Esophagus squamous epithelium (tissue), 5 donors: ENCODE measurements around the gene PROSER2. TPM values are rescaled to one million over a fixed set of nuclear protein-coding genes. Genes with fewer than 3 reads are reported as not detected.

Experiments used
- DNase-seq: peaks from one replicate; lab custom pipeline; 2025; lab: John Stamatoyannopoulos, UW
- H3K27ac ChIP-seq, 4 donors: fragments of 200-600 bp; sonication (generic); one replicate each; pipeline ENCODE4 v1.5.1; 2016 to 2019; ENCODE audit warnings: mild to moderate bottlenecking in 1 of 4
- H3K27me3 ChIP-seq, 4 donors: fragments of 200-600 bp; sonication (generic); 1 replicate in 3 of 4; 2 replicates in 1 of 4; pipeline versions ENCODE4 v1.5.1 to v1.6.0; 2017 to 2021; ENCODE audit warnings: antibody characterized with exemption in 1 of 4
- H3K36me3 ChIP-seq, 3 donors: fragments of 200-600 bp; sonication (generic); one replicate each; pipeline ENCODE4 v1.5.1; 2016 to 2019
- H3K4me1 ChIP-seq, 3 donors: fragments of 200-600 bp; sonication (generic); one replicate each; pipeline ENCODE4 v1.5.1; 2017 to 2019
- H3K4me3 ChIP-seq, 4 donors: fragments of 200-600 bp; sonication (generic); 1 replicate in 3 of 4; 2 replicates in 1 of 4; pipeline ENCODE4 v1.5.1; 2016 to 2019; ENCODE audit warnings: mild to moderate bottlenecking in 2 of 4, moderate library complexity in 1 of 4
- H3K9me3 ChIP-seq, 3 donors: fragments of 200-600 bp; sonication (generic); one replicate each; pipeline ENCODE4 v1.5.1; 2016 to 2019
- CTCF ChIP-seq, 6 experiments: fragments of 450-650 bp in 4 of 6; fragments of 200-600 bp in 2 of 6; sonication (generic) in 2 of 6; IDR thresholded peaks; one replicate each; pipeline ENCODE4 v1.5.1; 2016 to 2019; ENCODE audit warnings: antibody characterized with exemption in 6 of 6, mild to moderate bottlenecking in 4 of 6, moderate library complexity in 4 of 6
- POLR2A ChIP-seq, 4 donors: fragments of 450-650 bp; IDR thresholded peaks; one replicate each; pipeline ENCODE4 v1.6.1; 2017; ENCODE audit warnings: antibody characterized with exemption in 4 of 4, mild to moderate bottlenecking in 4 of 4, moderate library complexity in 3 of 4
- WGBS, 2 donors: methylation state at CpG; one replicate each; pipeline ENCODE4 v1.1.5; 2018; 5-methylcytosine and 5-hydroxymethylcytosine counted together
- intact Hi-C: fragments of 100-400 bp; cut with DNase I; formaldehyde crosslinking; loops from one replicate; pipeline ENCODE4 v1.15.0; 2022
- total RNA-seq, 4 donors: library from RNA; depleted of rRNA; stranded (reverse); fragments of >200 nt; gene quantifications; one replicate each; pipeline ENCODE4 v1.1.0, GENCODE V29; 2016
- donor health status: DM: yes; HTN: yes; CAD: no.

The PROSER2 gene
- total RNA-seq, 4 donors from 2014 or later, result 6.4 to 15.5 (median 11.1) TPM

GRCh38 chr10:11875494-11876281, 52.5 kb downstream of the PROSER2 start:
- no peak for TF ChIP-seq POLR2A (IDR thresholded peaks at IDR 0.05)
- no peak for TF ChIP-seq CTCF (IDR thresholded peaks at IDR 0.05)

GRCh38 chr10:11876324-11876723, 53.2 kb downstream of the PROSER2 start:
- H3K27ac ChIP-seq, result peak overlapping the region; percentile 79 to 91 (median 87)
- 86 to 88% methylated on average over 6 of the region's 6 CpGs for WGBS, 2 donors
- intact Hi-C loops, result no loop called here

More at GRCh38 chr10:11875494-11876281, 52.5 kb downstream of the PROSER2 start:
- Histone ChIP-seq H3K27me3 (no peaks in the 10 kb centered on the region), H3K4me1 (peaks cover 26 to 72% (median 28%) of the 10 kb centered on the region in 3 donors), H3K27ac (peak overlapping the region; percentile 86 to 93 (median 90)), H3K9me3 (no peaks in the 10 kb centered on the region), H3K36me3 (no peaks in the 10 kb centered on the region), H3K4me3 (peak overlapping the region in 1 of 4 donors; percentile 1)
- WGBS, 2 donors, result 48 to 54% methylated on average over 2 to 10 of the region's 17 CpGs
- intact Hi-C loops, result no loop called here
- peak; percentile 11 for DNase-seq

GRCh38 chr10:11876805-11877590, 53.8 kb downstream of the PROSER2 start:
- Histone ChIP-seq H3K36me3 (no peaks in the 10 kb centered on the region), H3K9me3 (no peaks in the 10 kb centered on the region), H3K4me3 (no peak overlapping the region), H3K4me1 (peaks cover 26 to 72% (median 35%) of the 10 kb centered on the region in 3 donors), H3K27me3 (no peaks in the 10 kb centered on the region), H3K27ac (peak overlapping the region; percentile 79 to 91 (median 87))
- TF ChIP-seq CTCF (IDR thresholded peaks at IDR 0.05), result no peak
- no peak for TF ChIP-seq POLR2A (IDR thresholded peaks at IDR 0.05)
- no peak for DNase-seq
- 85 to 87% methylated on average over 7 to 15 of the region's 19 CpGs for WGBS, 2 donors
- intact Hi-C loops, result no loop called here

More at GRCh38 chr10:11876324-11876723, 53.2 kb downstream of the PROSER2 start:
- H3K27me3 ChIP-seq, result no peaks in the 10 kb centered on the region
- TF ChIP-seq POLR2A (IDR thresholded peaks at IDR 0.05) (no peak), CTCF (IDR thresholded peaks at IDR 0.05) (no peak)
- no peaks in the 10 kb centered on the region for H3K36me3 ChIP-seq
- no peak for DNase-seq
- H3K4me1 ChIP-seq, result peaks cover 26 to 72% (median 29%) of the 10 kb centered on the region in 3 donors
- H3K4me3 ChIP-seq, result no peak overlapping the region
- no peaks in the 10 kb centered on the region for H3K9me3 ChIP-seq

GRCh38 chr10:11877591-11877905, 54.4 kb downstream of the PROSER2 start:
- DNase-seq, result no peak
- 66 to 89% methylated on average over 4 to 7 of the region's 13 CpGs for WGBS, 2 donors

More at GRCh38 chr10:11877591-11877905, 54.4 kb downstream of the PROSER2 start:
- Histone ChIP-seq H3K4me1 (peaks cover 26 to 75% (median 36%) of the 10 kb centered on the region in 3 donors), H3K27me3 (no peaks in the 10 kb centered on the region), H3K9me3 (no peaks in the 10 kb centered on the region), H3K36me3 (no peaks in the 10 kb centered on the region), H3K4me3 (no peak overlapping the region), H3K27ac (peak overlapping the region in 3 of 4 donors; percentile 79 to 91 (median 88))
- intact Hi-C loops, result no loop called here
- no peak for TF ChIP-seq CTCF (IDR thresholded peaks at IDR 0.05)
- TF ChIP-seq POLR2A (IDR thresholded peaks at IDR 0.05), result no peak
